Measurements from ENCODE around the gene WFDC10A.
"Not testable (repeated sequence)": the region's sequence is repeated elsewhere in the genome, so short reads cannot be mapped to it uniquely, and the experiment has no call there.

Gene WFDC10A

DNA sequence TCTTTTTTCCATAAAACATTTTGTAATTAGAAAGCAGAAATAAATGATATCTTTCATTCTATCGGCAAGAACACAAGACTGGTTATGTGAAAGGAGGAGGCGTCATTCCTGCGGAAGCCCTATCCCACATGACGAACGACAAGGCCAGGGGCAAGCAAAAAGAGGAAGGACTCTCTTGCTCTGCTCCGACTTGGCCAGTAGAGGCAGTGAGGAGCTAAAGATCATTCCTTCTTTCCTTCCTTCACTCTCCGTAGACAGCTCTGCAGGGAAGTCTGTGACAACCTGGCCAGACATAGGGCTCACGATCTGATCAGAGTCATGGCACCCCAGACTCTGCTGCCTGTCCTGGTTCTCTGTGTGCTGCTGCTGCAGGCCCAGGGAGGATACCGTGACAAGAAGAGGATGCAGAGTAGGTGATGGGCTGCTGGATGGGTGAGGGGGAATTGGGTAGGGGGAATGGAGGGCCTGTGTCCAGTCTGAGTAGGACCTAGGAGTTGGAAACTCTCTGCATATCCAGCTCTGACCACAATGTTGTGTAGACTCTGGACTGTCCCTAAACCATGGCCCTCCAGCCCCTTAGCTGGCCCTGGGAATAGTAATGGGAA lies at the start of gene WFDC10A:
WFDC10A (plus strand) TSS at position 244 of the 605 bp plus-strand sequence; CDS start at position 319, 75 bp downstream.
- DNase-seq, result no peak

- DNase-seq, result no peak
Observed at GRCh38 chr20:45581702-45582101, 47.8 kb upstream of the WFDC10A start.

DNA sequence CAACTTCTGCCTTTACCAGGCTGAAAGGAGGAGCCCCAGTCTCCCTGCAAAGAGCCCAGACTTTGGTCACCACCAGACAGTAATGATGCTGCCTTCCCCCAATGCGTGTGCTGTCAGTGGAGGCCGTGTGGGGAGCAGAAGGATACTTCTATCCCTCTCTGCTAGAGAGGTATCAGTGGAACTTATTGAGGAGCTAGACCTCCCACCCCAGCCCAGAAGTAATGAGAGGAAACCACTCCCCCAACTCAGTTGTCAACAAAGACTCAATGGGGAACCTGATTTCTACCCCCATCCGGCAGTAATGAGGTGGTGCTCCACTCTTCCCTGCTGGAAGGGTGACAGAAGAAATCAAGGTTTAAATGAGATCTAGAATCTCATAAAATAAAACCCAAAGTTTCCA lies 46.0 kb upstream of the WFDC10A start:
- no peak for DNase-seq

- not testable (repeated sequence) for DNase-seq
Observed at GRCh38 chr20:45584294-45584693, 45.2 kb upstream of the WFDC10A start.

DNA sequence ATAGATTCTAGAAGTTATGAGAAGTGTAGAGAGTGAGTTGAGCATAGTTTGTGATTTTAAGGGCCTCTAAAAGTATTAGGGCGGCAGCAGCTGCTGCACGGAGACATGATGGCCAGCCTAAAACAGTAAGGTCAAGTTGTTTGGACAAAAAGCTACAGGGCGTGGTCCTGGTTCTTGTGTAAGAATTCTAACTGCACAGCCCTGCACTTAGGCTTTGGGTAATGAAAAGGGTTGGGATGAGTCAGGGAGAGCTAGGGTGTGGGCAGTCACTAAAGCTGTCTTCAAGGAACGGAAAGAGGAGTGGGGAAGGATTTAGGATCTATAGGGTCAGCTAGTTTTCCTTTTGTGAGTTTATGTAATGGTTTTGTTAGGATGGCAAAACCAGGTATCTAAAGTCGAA lies 43.6 kb upstream of the WFDC10A start:
- DNase-seq, result not testable (repeated sequence)

DNA sequence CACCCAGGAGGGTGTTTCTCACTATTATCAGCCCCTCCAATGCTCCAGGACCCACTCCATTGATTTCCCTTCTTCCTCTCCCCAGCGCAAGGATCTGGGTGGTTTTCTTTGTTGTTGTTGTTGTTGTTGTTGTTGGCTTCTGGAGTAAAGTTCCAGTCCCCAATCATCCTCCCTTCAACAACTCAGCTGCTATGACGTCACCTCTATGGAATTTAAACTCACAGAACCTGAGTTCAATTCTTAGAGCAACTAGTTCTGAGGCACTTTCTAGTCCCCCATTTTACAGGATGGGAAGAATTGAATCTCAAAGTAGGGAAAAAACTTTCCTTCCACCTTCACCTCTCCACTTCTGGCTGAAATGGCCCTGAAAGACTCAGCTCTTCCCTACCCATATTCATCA lies 40.7 kb upstream of the WFDC10A start:
- no peak for DNase-seq

DNA sequence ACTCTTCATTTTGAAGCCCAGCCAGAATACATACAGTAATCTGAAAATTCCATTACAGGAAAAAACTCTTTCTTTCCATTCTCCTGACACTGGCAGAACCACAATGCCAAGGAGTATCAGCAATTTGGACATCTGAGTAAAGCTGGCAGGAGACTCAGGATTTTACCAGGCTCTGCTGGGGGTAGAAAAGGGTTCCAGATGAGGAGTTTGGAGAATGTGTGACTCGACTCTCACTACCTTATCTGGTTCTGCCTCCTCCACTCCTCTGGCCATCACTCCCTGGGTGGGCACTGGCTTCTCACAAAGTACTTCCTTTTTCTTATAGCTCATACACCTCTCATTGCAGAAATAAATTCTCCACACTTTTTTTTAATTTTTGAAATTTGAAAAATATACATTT lies 39.8 kb upstream of the WFDC10A start:
- no peak for DNase-seq

DNA sequence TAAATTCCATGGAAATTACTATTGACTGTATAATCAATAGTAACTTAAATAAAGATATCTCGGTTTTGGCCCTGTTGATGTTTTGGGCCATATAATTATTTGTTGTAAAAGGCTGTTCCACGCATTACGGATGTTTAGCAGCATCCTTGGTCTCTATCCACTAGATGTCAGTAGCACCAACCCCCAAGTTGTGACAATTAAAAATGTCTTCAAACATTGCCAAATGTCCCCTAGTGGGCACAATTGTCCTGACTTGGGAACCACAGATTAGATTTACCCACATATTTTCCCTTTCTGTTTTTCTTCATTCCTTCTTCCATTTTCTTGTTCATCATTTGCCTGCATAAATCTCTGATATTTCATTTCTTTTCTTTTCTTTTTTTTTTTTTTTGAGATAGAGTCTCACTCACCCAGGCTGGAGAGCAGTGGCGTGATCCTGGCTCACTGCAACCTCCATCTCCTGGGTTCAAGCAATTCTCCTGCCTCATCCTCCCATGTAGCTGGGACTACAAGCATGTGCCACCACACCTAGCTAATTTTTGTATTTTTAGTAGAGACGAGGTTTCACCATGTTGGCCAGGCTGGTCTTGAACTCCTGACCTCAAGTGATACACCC lies 36.9 kb upstream of the WFDC10A start:
- no peak for DNase-seq

DNA sequence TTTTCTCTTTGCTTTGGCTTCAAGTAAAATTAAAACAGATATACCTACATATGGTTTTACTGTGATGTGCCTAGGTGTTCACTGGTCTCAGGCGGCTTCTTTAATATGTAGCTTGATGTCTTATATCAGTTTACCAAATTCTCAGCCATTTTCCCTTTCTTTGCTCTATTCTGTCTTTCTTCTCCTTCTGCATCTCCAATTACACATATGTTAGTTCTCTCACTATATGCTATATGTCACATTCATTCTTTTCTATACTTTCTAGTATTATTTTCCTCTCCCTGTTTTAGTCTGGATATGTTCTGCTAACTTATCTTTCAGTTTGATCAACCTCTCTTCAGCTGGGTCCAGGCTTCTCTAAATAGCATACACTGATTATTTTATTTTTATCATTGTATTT lies 36.0 kb upstream of the WFDC10A start:
- no peak for DNase-seq

- no peak for DNase-seq
Observed at GRCh38 chr20:45595235-45595634, 34.3 kb upstream of the WFDC10A start.

GRCh38 chr20:45607810-45608209 lies 21.7 kb upstream of the WFDC10A start:
- DNase-seq, result no peak

DNA sequence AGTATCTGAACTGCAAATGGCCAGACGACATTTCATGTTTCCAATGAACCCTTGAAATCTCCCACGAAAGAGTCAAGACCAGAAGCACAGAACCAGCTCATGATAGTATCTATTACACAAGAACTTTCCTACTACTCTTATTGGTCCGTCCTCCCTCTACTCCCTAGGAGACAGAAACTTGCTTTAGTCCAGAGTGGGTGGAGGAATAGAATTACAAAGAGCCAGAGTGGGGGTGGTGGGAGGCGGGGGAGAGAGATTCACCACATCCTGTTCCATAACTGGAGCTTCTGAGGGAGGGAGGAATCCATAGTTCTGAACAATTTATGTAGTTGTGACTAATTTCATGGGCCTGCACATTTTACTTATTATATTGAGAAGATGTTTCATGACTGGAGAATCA lies 18.5 kb upstream of the WFDC10A start:
- no peak for DNase-seq

DNA sequence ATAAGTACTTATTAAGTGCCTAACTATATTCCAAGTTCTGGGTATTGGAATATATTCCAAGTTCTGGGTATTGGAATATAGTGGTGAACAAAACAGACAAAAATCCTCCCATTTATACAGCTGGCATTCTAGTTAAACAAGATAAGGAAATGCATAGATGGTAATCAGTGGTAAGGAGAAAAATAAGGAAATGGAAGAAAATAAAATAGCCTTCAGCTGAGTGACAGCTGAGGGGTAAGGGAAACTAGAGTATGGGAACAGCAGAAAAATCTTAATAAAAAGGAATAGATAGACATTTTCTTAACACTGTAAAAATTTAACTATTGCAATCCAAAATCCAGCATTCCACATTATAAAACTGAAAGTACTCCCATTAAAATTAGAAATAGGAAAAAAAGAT lies 17.2 kb upstream of the WFDC10A start:
- no peak for DNase-seq

DNA sequence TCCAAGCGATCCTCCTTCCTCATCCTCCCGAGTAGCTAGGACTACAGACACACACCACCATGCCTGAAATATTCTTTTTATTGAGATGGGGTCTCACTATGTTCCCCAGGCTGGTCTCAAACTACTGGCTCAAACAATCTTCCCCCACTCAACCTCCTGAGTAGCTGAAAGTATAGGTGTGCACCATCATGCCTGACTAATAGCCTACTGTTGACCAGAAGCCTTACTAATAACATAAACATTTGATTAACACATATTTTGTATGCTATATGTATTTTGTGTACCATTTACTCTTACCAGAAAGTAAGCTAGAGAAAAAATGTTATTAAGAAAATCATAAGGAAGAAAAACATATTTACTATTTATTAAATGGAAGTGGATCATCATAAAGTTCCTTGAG lies 11.9 kb upstream of the WFDC10A start:
- DNase-seq, result no peak

DNA sequence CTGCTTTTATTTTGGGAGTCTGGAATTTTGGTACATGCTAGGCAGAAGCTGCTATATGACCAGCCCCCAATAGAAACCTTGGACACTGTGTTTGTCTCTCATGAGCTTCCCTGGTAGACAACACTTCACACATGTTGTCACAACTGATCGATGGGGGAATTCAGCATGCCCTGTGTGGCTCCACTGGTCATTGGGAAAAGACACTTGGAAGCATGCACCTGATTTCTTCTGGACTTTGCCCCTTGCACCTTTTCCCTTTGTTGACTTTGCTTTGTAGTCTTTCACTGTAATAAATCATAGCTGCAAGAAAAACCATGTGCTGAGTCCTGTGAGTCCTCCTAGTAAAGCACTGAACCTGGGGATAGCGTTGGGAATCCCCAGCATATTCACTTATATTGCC lies 7.9 kb upstream of the WFDC10A start:
- no peak for DNase-seq

DNA sequence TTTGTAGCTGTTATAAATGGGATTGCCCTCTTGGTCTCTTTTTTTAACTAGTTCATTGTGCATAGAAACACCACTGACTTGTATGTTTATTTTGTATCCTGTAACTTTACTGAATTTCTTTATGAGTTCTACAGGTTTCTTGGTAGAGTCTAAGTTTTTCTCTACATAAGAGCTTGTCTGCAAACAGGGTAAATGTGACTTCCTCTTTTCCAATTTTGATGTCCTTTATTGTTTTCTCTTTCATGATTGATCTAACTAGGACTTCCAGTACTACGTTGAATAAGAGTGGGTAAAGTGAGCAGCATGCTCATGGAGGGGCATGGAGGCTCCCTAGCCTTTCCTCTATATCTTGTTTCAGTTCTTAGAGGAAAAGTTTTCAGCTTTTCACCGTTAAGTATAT lies 3.0 kb upstream of the WFDC10A start:
- DNase-seq, result no peak

GRCh38 chr20:45630371-45630770 lies 832 bp downstream of the WFDC10A start:
- no peak for DNase-seq

DNA sequence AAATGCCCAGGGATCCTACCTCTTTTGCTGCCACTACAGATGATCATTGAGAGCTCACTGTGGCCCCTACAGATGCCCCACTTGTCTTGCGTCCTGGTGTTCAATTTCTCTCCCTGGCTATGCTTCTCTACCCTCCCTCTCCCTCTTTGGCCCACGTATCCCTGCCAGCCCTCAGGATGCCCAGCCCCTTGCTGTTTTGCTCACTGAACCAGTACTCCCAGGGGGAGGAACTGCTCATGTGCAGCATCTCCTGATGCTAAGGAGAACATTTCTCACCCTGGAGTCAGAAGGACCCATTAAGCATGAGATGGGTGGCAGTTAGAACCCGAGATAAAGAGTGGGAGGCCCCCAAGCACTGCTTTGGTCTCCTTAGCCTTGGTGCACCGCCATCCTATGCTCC lies 1.6 kb downstream of the WFDC10A start, which contains the start of gene WFDC9:
WFDC9 (minus strand) TSS at position 101 of the 400 bp plus-strand sequence. CDS start 21,103 bp downstream, outside the sequence.
- no peak for DNase-seq

- DNase-seq, result no peak
Observed at GRCh38 chr20:45636513-45636912, 7.0 kb downstream of the WFDC10A start.

DNA sequence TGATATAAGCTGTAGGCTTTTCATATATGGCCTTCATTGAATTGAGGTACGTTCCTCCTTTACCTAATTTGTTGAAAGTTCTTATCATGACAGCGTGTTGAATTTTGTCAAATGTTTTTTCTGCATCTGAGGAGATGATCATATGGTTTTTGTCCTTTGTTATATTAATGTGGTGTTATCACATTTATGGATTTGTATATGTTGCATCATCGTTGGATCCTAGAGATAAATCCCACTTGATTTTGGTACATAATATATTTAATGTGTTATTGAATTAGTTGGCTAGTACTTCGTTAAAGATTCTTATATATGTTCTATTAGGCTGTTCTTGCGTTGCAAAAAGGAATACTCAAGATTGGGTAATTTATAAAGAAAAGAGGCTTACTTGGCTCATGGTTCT lies 10.1 kb downstream of the WFDC10A start:
- no peak for DNase-seq

DNA sequence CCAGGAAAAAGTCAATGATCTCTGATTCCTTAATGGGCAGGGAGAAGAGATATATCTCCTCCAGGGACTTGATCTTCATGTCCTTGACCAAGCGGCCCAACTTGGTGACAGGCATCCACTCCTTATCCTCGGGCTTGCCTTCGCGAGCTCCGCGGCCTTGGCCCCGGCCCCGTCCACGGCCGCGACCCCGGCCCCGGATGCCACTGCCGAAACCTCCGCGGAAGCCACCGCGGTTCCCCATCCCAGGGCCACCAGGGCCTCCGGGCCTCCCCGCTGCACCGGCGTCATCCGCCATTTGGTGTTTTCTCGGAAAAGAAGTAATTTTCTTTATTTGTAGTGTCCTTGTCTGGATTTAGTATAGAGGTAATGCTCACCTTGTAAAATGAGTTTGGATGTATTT lies 11.5 kb downstream of the WFDC10A start:
- not testable (repeated sequence) for DNase-seq

- DNase-seq, result not testable (repeated sequence)
Observed at GRCh38 chr20:45645869-45646268, 16.3 kb downstream of the WFDC10A start.

DNA sequence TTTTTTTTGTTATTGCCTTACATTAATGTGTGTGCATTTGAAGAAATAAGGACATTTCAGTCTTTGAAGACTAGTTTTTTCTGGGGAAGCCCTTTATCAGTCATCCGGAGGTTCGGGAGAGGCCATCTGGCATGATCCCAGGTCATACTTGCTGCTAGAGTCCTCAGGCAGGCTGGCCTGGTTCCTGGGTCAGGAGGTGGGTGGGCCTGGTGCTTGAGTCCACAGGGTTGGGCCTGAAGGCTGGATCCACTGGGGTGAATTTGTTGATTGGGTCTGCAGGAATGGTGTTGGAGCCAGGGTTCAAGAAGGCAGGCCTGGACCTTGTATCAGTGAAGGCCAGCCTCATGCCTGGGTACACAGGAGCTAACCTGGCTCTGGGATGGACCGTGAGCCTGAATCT lies 17.3 kb downstream of the WFDC10A start:
- no peak for DNase-seq

- DNase-seq, result no peak
Observed at GRCh38 chr20:45647441-45648050, 18.0 kb downstream of the WFDC10A start.
